SK-N-MC (cell line): ENCODE measurements around the gene CDKN2AIPNL.

ENCODE experiments used
- DNase-seq: peaks from one replicate; pipeline ENCODE4 v3.0.0-alpha.2; 2011; ENCODE audit warnings: low read depth, low spot score
- H3K27ac ChIP-seq: fragments of 200-600 bp; sonication (generic); 2 replicates; pipeline ENCODE4 v1.5.1; 2016; ENCODE audit warnings: mixed run types
- H3K36me3 ChIP-seq: fragments of 200-600 bp; sonication (generic); 2 replicates; pipeline ENCODE4 v1.6.1; 2017; ENCODE audit warnings: antibody characterized with exemption, low read length, mixed read lengths; ENCODE audit not compliant: insufficient read depth
- H3K4me3 ChIP-seq: fragments of 200-600 bp; sonication (generic); 2 replicates; pipeline ENCODE4 v1.5.1; 2016
- H3K9ac ChIP-seq: fragments of 200-600 bp; sonication (generic); 2 replicates; pipeline ENCODE4 v1.8.0; 2017; ENCODE audit warnings: mixed run types, mixed read lengths; ENCODE audit not compliant: insufficient read length
- H3K9me3 ChIP-seq: fragments of 200-600 bp; sonication (generic); 2 replicates; pipeline ENCODE4 v1.6.1; 2017; ENCODE audit warnings: low read depth, mild to moderate bottlenecking, antibody characterized with exemption, low read length, moderate library complexity, mixed read lengths
- EZH2 ChIP-seq: fragments of 200-600 bp; sonication (generic); IDR thresholded peaks from one replicate; pipeline ENCODE4 v1.6.1; 2017; ENCODE audit warnings: antibody characterized with exemption
- FOXP2 ChIP-seq: optimal IDR thresholded peaks from 2 replicates; pipeline ENCODE3; 2011; ENCODE audit warnings: mild to moderate bottlenecking, moderate library complexity; ENCODE audit not compliant: insufficient read depth; ENCODE audit errors: extremely low read length, control extremely low read depth
- POLR2AphosphoS5 ChIP-seq: IDR thresholded peaks from 2 replicates; pipeline ENCODE4 v1.6.1; 2012; ENCODE audit warnings: mild to moderate bottlenecking, low read depth, low read length, borderline replicate concordance

Gene CDKN2AIPNL

DNA sequence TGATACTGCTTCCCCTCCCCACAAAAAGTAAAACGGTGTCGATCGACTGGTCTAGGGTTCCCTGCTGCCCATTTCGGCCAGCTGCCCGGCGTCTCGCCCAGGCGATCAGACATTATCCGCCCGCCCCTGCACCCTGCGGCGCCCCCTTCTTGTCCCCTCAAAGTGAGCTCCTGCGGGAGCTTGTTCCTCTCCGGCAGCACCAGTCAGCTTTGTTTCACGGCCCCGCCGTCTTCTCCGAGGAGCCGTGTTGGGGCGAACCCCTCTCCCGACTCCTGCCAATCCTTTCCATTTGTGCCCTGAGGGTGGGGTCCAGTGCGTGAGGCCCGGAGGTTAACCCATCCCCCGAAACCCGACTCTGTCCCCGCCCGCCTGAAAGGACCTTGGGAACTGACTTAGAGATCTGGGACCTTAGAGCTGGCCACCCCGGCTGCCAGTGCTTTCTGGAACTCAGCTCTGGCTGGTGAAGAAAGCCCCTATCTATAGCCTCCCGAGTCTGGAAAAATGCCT, 39.8 kb downstream of the CDKN2AIPNL start:
- no peak for DNase-seq
- no peak for TF ChIP-seq EZH2
- TF ChIP-seq POLR2AphosphoS5, result no peak; the same call in 1 of the 2 replicates
- TF ChIP-seq FOXP2, result no peak
- Histone ChIP-seq H3K27ac (peak overlapping the region; percentile 100), H3K36me3 (peaks cover 27% of the 10 kb centered on the region), H3K9me3 (no peaks in the 10 kb centered on the region), H3K4me3 (peak overlapping the region; percentile 99), H3K9ac (peak overlapping the region; percentile 100)

DNA sequence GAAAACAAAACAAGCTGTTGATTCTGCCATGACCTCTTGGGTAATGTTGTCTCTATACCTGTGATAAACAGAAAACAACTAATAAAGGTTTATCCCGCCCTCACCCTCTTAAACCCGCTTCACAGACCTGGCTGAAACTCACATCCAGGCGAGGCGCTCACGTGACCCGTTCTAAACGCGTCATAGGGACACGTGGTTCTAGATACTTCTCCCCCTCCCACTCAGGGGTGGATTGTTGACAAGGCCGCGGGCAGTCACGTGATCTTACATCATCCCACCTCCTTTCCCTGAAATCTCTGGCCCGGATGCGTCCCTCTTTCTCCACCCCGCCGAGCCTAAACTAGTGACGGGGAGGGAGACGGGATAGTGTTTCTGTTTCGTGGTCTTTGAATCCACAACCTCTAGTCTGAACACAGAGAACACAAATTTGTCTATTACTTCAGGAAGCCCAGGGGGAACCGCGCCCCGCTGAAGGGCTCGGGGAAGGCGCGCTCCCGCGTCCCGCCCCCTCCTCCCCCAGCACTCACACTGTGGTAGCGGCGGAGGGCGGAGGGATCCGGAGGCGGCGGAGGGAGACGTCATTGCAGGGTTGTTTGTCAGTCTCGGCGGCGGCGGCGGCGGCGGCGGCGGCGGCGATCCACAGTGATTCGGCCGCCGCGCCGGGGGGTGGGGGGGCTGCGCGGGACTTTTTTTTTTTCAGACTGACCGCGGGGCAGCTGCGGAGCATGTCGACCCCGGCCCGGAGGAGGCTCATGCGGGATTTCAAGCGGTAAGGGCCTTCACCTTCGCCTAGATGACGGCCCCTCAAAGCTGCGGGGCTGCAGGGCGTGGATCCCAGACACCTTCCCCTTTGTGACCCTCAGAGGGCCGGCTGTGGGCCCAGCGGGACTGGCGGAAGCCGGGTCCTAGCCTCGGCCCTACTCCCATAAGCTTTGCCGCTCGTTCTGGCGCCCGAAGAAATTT, 40.5 kb downstream of the CDKN2AIPNL start, which contains the start of gene UBE2B:
TSS of gene UBE2B (plus strand) at position 699 of the 963 bp plus-strand sequence. CDS start at position 726, 27 bp downstream.
- DNase-seq, result peak; percentile 99
- TF ChIP-seq FOXP2 (peak; percentile 86), POLR2AphosphoS5 (peak; percentile 84), EZH2 (no peak)
- H3K4me3 ChIP-seq, result peak within 1 kb of the TSS; percentile 99
- H3K27ac ChIP-seq, result peak within 1 kb of the TSS; percentile 100
- no peaks in the 10 kb centered on the region for H3K9me3 ChIP-seq
- peak within 1 kb of the TSS; percentile 100 for H3K9ac ChIP-seq
- H3K36me3 ChIP-seq, result peaks cover 20% of the 10 kb centered on the region

DNA sequence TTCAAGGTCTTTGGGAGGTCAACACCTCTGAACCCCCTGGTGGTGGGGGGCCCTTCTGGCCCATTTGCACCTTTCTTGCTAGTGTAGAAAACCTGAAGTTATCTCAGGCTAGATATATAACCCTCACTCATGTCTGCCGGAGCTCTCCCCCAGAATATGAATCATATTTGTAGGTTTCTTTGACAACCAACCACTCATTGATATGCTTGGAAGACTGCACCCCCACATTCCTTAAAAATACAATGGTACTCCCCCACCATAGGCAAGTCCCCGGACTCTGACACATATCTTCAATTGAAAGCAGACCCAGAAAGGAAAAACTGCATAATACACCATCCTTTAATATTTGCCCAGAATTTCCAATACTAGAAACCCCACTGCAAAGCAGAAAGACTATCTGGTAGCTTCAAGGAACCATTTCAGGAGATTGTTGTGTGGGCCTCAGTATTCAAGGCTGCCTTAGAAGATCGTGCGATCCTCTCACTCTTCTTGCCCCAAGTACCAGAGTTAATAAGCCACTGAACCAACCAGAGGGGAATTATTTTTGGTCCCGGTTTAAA, 41.3 kb downstream of the CDKN2AIPNL start:
- Histone ChIP-seq H3K9ac (peak overlapping the region; percentile 100), H3K36me3 (peaks cover 20% of the 10 kb centered on the region), H3K27ac (peak overlapping the region; percentile 100), H3K4me3 (peak overlapping the region; percentile 99), H3K9me3 (no peaks in the 10 kb centered on the region)
- TF ChIP-seq POLR2AphosphoS5 (no peak), FOXP2 (no peak), EZH2 (no peak)
- no peak for DNase-seq

DNA sequence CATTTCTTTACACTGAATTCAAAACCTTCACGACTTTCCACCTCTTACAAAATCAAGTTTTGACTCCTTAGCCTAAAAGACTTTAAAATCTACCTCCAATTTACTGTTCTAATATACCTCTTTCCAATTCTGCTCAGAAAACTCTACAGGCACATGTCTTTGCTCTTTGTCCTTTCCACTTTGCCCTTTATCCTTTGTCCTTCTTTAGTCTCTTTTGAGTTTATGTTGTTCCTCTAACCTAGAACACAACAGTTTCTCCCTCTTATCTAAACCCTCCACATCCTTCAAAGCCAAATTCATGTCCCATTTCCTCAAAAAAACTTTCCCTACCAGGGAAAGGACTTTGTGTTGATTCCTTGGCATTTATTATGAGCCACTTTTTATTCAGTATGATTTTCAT, 46.1 kb downstream of the CDKN2AIPNL start:
- H3K4me3 ChIP-seq, result no peak overlapping the region; the same call in 1 of the 2 replicates
- no peaks in the 10 kb centered on the region for H3K9me3 ChIP-seq
- no peak overlapping the region for H3K27ac ChIP-seq
- peaks cover 8% of the 10 kb centered on the region; the same call in 1 of the 2 replicates for H3K36me3 ChIP-seq
- no peak for DNase-seq
- TF ChIP-seq EZH2 (no peak), POLR2AphosphoS5 (no peak), FOXP2 (no peak)
- H3K9ac ChIP-seq, result peak overlapping the region; percentile 92

DNA sequence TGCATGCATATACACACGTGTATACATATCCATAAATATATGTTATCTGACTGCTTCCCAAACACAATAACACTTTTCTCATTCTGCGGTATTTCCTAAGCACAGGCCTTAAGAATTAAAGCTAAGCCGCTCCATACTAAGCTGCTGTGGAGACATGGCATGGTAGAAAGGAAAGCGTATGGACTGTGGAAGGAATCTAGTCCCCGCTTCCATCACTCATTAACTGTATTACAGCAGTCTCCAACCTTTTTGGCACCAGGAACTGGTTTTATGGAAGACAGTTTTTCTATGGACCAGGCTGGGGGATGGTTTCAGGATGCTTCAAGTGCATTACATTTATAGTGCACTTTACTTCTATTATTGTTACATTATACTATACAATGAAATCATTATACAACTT, 56.0 kb downstream of the CDKN2AIPNL start:
- Histone ChIP-seq H3K9me3 (no peaks in the 10 kb centered on the region), H3K36me3 (no peaks in the 10 kb centered on the region), H3K9ac (no peak overlapping the region), H3K4me3 (no peak overlapping the region), H3K27ac (no peak overlapping the region)
- TF ChIP-seq EZH2 (no peak), POLR2AphosphoS5 (no peak), FOXP2 (no peak)
- no peak for DNase-seq
